Activated CD4-positive, alpha-beta T cell treated with anti-CD3 and anti-CD28 coated beads, Interleukin-2, Interleukin-4, amounts not matched to agents 100 ng/mL and 50 ng/mL, durations not matched to agents 16 hours and 8 hours (primary cell): Measurements from ENCODE around the gene DNAJC5.

Source experiments
- DNase-seq: peaks from one replicate; pipeline ENCODE4 v3.0.0-alpha.2; 2020; ENCODE audit warnings: low spot score

The DNAJC5 gene

GRCh38 chr20:63884506-63885263, 10.2 kb upstream of the DNAJC5 start:
- no peak for DNase-seq

GRCh38 chr20:63885264-63886053, 9.5 kb upstream of the DNAJC5 start:
- no peak for DNase-seq

GRCh38 chr20:63886054-63886419, 8.9 kb upstream of the DNAJC5 start:
- no peak for DNase-seq

GRCh38 chr20:63886921-63887320, 8.0 kb upstream of the DNAJC5 start:
- DNase-seq = no peak

- no peak for DNase-seq
These were observed 5.4 kb upstream of the DNAJC5 start for GRCh38 chr20:63889241-63890200.

GRCh38 chr20:63890201-63890576, 4.7 kb upstream of the DNAJC5 start:
- DNase-seq = no peak

- no peak for DNase-seq
These were observed 4.3 kb upstream of the DNAJC5 start for GRCh38 chr20:63890616-63891015.

- DNase-seq = no peak
These were observed 3.6 kb upstream of the DNAJC5 start for GRCh38 chr20:63891061-63892002.

- DNase-seq = no peak
These were observed 2.5 kb upstream of the DNAJC5 start for GRCh38 chr20:63892402-63892801.

GRCh38 chr20:63893999-63894357, 948 bp upstream of the DNAJC5 start:
- no peak for DNase-seq

GRCh38 chr20:63895202-63895951, 451 bp downstream of the DNAJC5 start:
- no peak for DNase-seq

GRCh38 chr20:63895952-63896263, 982 bp downstream of the DNAJC5 start:
- DNase-seq = no peak

GRCh38 chr20:63896264-63897105, 1.6 kb downstream of the DNAJC5 start:
- DNase-seq = no peak

- DNase-seq = no peak
These were observed 3.1 kb downstream of the DNAJC5 start for GRCh38 chr20:63897978-63898561.

- DNase-seq = no peak
These were observed 4.1 kb downstream of the DNAJC5 start for GRCh38 chr20:63898882-63899558.

- DNase-seq = no peak
These were observed 5.5 kb downstream of the DNAJC5 start for GRCh38 chr20:63900413-63900812.

- DNase-seq = no peak
These were observed 9.1 kb downstream of the DNAJC5 start for GRCh38 chr20:63903796-63904561.
